Dendritic cell treated with granulocyte-macrophage colony-stimulating factor and Interleukin-4, amounts not matched to agents 40 ng/mL and 50 ng/mL, for 4 days (primary cell): Measurements from ENCODE around the gene LRRC23.
"Not testable (repeated sequence)": the region's sequence is repeated elsewhere in the genome, so short reads cannot be mapped to it uniquely, and the experiment has no call there.

Source experiments
- H3K27ac Mint-ChIP-seq: one replicate; pipeline ENCODE4 v1.8.0; 2022; ENCODE audit warnings: mild to moderate bottlenecking, mixed read lengths
- H3K27me3 Mint-ChIP-seq: one replicate; pipeline ENCODE4 v1.8.0; 2022; ENCODE audit warnings: mild to moderate bottlenecking, mixed read lengths
- H3K36me3 Mint-ChIP-seq: one replicate; pipeline ENCODE4 v1.8.0; 2022; ENCODE audit warnings: low read depth, mixed read lengths
- H3K4me1 Mint-ChIP-seq: one replicate; pipeline ENCODE4 v1.8.0; 2022; ENCODE audit warnings: low read depth, mixed read lengths
- H3K4me3 Mint-ChIP-seq: one replicate; pipeline ENCODE4 v1.8.0; 2022; ENCODE audit warnings: mild to moderate bottlenecking, moderate library complexity, mixed read lengths
- H3K9me3 Mint-ChIP-seq: one replicate; pipeline ENCODE4 v1.8.0; 2022; ENCODE audit warnings: mixed read lengths
- intact Hi-C: fragments of 100-400 bp; cut with micrococcal nuclease; formaldehyde crosslinking; loops from one replicate; pipeline ENCODE4 v1.15.0; 2022

The LRRC23 gene

DNA sequence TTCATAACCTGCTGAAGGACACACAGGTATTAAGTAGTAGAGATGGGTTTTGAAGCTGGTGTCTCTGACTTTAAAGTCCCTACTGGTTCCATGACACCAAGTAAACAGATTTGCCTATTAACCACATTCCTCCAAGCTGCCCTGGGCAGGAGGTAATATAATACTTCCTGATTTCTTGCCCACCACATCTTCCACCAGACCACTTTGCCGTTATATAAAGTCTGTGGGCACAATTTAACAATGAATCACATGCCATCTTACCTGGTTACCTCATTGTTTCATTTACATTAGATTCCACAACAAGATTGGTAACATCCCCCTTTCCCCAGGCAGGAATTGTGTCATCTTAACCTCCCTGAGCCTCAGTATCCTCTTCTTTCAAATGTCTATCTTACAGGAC, 900 bp upstream of the LRRC23 start:
- H3K27ac Mint-ChIP-seq = no peak overlapping the region
- peaks cover 7% of the 10 kb centered on the region for H3K36me3 Mint-ChIP-seq
- intact Hi-C loops = loop anchor here (1.0 kb wide), 1 partner anchor 12 kb away; no protein-coding TSS in a partner anchor
- no peak overlapping the region for H3K4me3 Mint-ChIP-seq
- H3K27me3 Mint-ChIP-seq = no peaks in the 10 kb centered on the region
- no peaks in the 10 kb centered on the region for H3K9me3 Mint-ChIP-seq
- peaks cover 11% of the 10 kb centered on the region for H3K4me1 Mint-ChIP-seq

DNA sequence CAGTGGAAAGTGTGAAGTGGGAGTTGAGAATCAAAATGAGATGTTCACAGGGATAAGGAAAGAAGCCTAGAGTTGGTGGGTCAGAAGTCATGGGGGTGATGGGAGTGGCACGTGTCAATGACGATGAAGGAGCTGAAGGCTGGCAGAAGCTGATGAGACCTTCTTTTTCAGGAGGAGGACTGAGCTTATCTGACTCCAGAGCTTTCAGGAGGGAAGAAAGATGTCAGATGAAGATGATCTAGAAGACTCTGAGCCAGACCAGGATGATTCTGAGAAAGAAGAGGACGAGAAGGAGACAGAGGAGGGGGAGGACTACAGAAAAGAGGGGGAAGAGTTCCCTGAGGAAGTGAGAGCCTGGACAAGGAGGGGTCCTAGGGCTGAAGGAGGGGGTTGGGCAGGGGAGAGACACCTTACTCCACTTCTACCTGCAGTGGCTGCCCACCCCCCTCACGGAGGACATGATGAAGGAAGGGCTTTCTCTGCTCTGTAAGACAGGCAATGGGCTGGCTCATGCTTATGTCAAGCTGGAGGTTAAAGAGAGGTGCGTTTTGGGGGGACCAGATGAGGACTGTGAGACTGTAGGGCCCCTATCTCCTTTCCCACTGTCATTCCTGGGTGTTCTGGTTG, 905 bp downstream of the LRRC23 start:
- H3K4me1 Mint-ChIP-seq = peaks cover 5% of the 10 kb centered on the region
- intact Hi-C loops = no loop called here
- H3K4me3 Mint-ChIP-seq = no peak overlapping the region
- no peaks in the 10 kb centered on the region for H3K9me3 Mint-ChIP-seq
- H3K27me3 Mint-ChIP-seq = peaks cover 4% of the 10 kb centered on the region
- no peak overlapping the region for H3K27ac Mint-ChIP-seq
- peaks cover 7% of the 10 kb centered on the region for H3K36me3 Mint-ChIP-seq

DNA sequence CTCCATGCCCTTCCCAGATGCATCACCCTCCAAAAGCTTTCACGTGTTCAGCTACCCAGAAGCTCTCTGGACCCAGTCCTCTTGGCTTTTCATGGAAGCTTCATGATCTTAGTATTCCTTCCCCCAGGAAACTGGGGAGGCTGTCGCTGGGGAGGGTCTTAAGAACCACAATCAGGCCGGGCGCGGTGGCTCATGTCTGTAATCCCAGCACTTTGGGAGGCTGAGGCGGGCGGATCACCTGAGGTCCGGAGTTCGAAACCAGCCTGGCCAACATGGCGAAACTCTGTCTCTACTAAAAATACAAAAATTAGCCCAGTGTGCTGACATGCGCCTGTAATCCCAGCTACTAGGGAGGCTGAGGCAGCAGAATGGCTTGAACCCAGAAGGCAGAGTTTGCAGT, 3.5 kb downstream of the LRRC23 start:
- H3K36me3 Mint-ChIP-seq, H3K9me3 Mint-ChIP-seq, intact Hi-C loops, H3K4me3 Mint-ChIP-seq, H3K27ac Mint-ChIP-seq: not testable (repeated sequence)
- Mint-ChIP-seq H3K27me3 (peaks cover 23% of the 10 kb centered on the region), H3K4me1 (peaks cover 11% of the 10 kb centered on the region)

DNA sequence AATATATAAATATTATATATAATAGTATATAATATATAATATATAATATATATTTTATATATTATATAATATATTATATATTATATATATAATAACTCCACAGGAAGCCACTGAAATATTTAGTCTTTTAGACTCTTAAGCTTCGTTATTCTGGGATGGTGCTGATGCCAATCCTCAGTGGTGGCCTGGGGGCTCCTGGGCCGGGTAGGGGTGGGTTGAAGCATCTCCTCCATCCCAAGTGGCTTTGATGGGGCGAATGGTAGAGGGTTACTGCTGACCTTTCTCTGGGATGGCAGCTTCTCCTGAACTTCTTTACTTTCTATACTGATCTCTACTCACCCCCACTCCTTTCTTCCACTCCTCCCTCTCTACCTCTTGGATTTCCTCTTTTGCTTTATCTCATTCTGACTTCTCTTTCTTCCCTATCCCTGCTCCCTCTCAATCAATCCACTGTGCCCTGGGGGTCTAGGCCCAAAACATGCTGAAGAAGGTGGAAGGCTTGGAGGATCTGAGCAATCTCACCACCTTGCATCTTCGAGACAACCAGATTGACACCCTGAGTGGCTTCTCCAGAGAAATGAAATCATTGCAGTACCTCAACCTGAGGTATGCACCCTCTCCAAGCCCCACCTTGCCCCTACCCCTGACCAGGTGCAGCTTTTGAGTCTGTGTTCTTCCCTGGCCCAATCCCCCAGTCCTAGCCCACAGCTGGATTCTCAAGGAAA, 5.0 kb downstream of the LRRC23 start:
- Mint-ChIP-seq H3K4me3 (no peak overlapping the region), H3K9me3 (no peaks in the 10 kb centered on the region), H3K27ac (no peak overlapping the region), H3K4me1 (peaks cover 24% of the 10 kb centered on the region), H3K27me3 (peaks cover 36% of the 10 kb centered on the region), H3K36me3 (peaks cover 7% of the 10 kb centered on the region)
- intact Hi-C loops = no loop called here

GRCh38 chr12:6912164-6912935, 7.7 kb downstream of the LRRC23 start:
- Mint-ChIP-seq H3K36me3 (peaks cover 7% of the 10 kb centered on the region), H3K27me3 (peaks cover 64% of the 10 kb centered on the region), H3K9me3 (no peaks in the 10 kb centered on the region), H3K4me1 (peaks cover 44% of the 10 kb centered on the region), H3K4me3 (no peak overlapping the region), H3K27ac (no peak overlapping the region)
- intact Hi-C loops = no loop called here

DNA sequence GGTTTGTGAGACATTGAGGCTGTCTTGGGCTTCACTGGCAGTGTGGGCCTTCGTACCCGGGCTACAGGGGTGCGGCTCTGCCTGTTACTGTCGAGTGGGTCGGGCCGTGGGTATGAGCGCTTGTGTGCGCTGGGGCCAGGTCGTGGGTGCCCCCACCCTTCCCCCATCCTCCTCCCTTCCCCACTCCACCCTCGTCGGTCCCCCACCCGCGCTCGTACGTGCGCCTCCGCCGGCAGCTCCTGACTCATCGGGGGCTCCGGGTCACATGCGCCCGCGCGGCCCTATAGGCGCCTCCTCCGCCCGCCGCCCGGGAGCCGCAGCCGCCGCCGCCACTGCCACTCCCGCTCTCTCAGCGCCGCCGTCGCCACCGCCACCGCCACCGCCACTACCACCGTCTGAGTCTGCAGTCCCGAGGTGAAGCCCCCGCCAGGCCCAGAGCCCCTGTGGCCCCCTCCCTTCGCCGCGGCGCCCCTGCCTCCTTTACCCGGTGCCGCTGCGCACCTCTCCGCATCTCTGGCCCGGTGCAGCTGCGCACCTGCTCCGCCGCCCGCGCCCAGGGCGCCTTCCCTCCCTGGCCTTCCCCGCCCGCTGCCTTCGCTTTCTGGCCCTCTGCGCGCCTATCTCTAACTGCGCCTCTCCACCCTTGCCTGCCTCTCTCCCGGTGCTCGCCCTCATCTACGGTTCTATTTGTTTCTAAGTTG, 9.8 kb downstream of the LRRC23 start, which contains the start of gene ENO2:
Gene ENO2 (plus strand): TSS at position 335 of the 701 bp plus-strand sequence. CDS start 1,253 bp downstream, outside the sequence.
- Mint-ChIP-seq H3K9me3 (no peaks in the 10 kb centered on the region), H3K4me3 (peak within 1 kb of the TSS; percentile 84), H3K27ac (peak within 1 kb of the TSS; percentile 45), H3K4me1 (peaks cover 46% of the 10 kb centered on the region), H3K27me3 (peaks cover 69% of the 10 kb centered on the region), H3K36me3 (no peaks in the 10 kb centered on the region)
- intact Hi-C loops = no loop called here

GRCh38 chr12:6914947-6915788, 10.5 kb downstream of the LRRC23 start:
- peaks cover 73% of the 10 kb centered on the region for H3K27me3 Mint-ChIP-seq
- H3K4me1 Mint-ChIP-seq = peaks cover 49% of the 10 kb centered on the region
- no peaks in the 10 kb centered on the region for H3K9me3 Mint-ChIP-seq
- H3K36me3 Mint-ChIP-seq = no peaks in the 10 kb centered on the region
- peak overlapping the region; percentile 45 for H3K27ac Mint-ChIP-seq
- intact Hi-C loops = no loop called here
- peak overlapping the region; percentile 84 for H3K4me3 Mint-ChIP-seq

GRCh38 chr12:6915789-6916285, 11.2 kb downstream of the LRRC23 start:
- Mint-ChIP-seq H3K36me3 (no peaks in the 10 kb centered on the region), H3K4me3 (no peak overlapping the region), H3K9me3 (no peaks in the 10 kb centered on the region), H3K4me1 (peaks cover 50% of the 10 kb centered on the region), H3K27me3 (peaks cover 75% of the 10 kb centered on the region), H3K27ac (no peak overlapping the region)
- intact Hi-C loops = no loop called here

DNA sequence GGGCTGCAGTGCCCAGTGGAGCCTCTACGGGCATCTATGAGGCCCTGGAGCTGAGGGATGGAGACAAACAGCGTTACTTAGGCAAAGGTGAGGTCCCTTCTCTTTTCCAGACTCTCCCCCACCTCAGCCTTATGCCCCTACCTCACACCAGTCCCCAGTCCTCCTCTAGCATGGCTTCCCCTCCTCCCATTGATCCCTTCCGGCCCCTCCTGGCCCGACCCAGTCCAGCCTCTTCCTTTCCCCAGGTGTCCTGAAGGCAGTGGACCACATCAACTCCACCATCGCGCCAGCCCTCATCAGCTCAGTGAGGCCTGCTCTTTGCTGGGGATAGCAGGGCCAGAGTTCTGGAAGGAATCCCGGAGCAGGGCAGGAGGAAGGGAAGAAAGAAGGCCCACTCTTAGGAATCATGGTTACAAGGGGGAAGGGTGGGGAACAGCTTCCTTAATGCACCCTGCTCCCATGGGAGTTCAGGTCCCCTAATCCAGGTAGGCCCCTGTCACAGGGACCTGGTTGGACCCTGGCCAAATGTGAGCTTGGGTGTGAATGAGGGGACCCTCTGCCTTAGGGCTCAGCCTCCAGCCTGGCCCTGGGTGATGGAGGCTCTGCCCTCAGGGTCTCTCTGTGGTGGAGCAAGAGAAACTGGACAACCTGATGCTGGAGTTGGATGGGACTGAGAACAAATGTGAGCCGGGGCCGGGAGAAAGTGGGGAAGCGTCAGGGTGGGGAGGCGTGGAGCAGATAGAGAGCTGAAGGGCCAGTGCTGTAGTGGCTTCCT, 12.0 kb downstream of the LRRC23 start:
- Mint-ChIP-seq H3K36me3 (no peaks in the 10 kb centered on the region), H3K27ac (no peak overlapping the region)

DNA sequence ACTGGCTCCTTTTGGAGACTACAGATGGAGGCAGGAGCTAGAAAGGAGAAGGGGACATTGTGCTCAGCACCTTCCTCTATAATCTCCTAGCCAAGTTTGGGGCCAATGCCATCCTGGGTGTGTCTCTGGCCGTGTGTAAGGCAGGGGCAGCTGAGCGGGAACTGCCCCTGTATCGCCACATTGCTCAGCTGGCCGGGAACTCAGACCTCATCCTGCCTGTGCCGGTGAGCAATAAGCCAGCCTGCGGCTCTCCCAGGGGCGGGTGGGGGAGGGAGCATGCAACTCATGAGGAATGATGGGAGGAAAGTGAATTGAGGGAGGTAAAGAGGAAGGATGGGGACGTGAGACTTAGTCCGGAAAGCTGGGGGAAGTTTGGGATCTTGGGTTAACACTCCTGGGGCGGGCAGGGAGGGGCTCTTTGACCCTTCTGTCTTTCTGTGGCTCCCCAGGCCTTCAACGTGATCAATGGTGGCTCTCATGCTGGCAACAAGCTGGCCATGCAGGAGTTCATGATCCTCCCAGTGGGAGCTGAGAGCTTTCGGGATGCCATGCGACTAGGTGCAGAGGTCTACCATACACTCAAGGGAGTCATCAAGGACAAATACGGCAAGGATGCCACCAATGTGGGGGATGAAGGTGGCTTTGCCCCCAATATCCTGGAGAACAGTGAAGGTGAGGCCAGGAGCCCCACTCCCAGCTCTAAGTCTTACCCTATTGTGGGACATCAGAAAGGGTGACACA, 13.0 kb downstream of the LRRC23 start:
- H3K27ac Mint-ChIP-seq = no peak overlapping the region
- no peaks in the 10 kb centered on the region for H3K36me3 Mint-ChIP-seq
- no peaks in the 10 kb centered on the region for H3K9me3 Mint-ChIP-seq
- no peak overlapping the region for H3K4me3 Mint-ChIP-seq
- intact Hi-C loops = no loop called here
- H3K27me3 Mint-ChIP-seq = peaks cover 74% of the 10 kb centered on the region
- H3K4me1 Mint-ChIP-seq = peaks cover 64% of the 10 kb centered on the region

More for the DNA sequence above, 12.0 kb downstream of the LRRC23 start:
- Mint-ChIP-seq H3K9me3 (no peaks in the 10 kb centered on the region), H3K4me3 (no peak overlapping the region), H3K4me1 (peaks cover 54% of the 10 kb centered on the region), H3K27me3 (peaks cover 78% of the 10 kb centered on the region)
- intact Hi-C loops = no loop called here

- Mint-ChIP-seq H3K9me3 (no peaks in the 10 kb centered on the region), H3K36me3 (no peaks in the 10 kb centered on the region), H3K27me3 (peaks cover 56% of the 10 kb centered on the region), H3K4me1 (peaks cover 64% of the 10 kb centered on the region), H3K4me3 (no peak overlapping the region), H3K27ac (peak overlapping the region; percentile 42)
- intact Hi-C loops = no loop called here
Observed at GRCh38 chr12:6919588-6919987, 15.0 kb downstream of the LRRC23 start.

- Mint-ChIP-seq H3K4me3 (no peak overlapping the region), H3K4me1 (peaks cover 71% of the 10 kb centered on the region), H3K27ac (no peak overlapping the region), H3K27me3 (peaks cover 51% of the 10 kb centered on the region), H3K9me3 (no peaks in the 10 kb centered on the region), H3K36me3 (no peaks in the 10 kb centered on the region)
- intact Hi-C loops = no loop called here
Observed at GRCh38 chr12:6921539-6921938, 16.9 kb downstream of the LRRC23 start.
